ENCODE measurements around the gene GREB1. TPM values are rescaled to one million over a fixed set of nuclear protein-coding genes. Genes with fewer than 3 reads are reported as not detected.
"Not testable (repeated sequence)": the region's sequence is repeated elsewhere in the genome, so short reads cannot be mapped to it uniquely, and the experiment has no call there.

GREB1 gene
- total RNA-seq, 1 donor from 2014 or later = under 0.01 TPM

DNA sequence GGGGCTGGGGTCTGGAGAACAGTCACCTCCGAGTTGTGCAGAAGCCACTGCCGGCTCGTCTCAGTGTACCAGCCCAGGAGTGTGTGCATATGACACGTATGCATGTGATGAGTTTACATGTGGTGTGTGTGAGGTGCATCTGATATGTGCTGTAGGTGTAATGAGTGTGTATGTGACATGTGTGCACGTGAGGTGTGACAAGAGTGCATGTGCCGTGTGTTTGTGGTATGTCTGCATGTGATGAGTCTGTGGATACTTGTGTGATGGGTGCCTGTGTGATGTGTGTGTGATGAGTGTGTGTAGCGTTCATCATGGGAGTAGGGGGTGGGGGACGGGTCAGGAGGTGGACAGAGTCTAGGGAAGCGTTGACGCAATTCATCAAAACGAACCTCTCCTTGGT lies 123.3 kb downstream of the GREB1 start:
- H3K27me3 ChIP-seq (ENCODE audit: control insufficient read depth, insufficient read depth, low read length) = peaks cover 12% of the 10 kb centered on the region
- FAIRE-seq (peak; percentile 70), DNase-seq (ENCODE audit: low read depth) (no peak)

GRCh38 chr2:11657646-11658045 lies 123.8 kb downstream of the GREB1 start:
- DNase-seq (ENCODE audit: low read depth) (no peak), FAIRE-seq (no peak)
- H3K36me3 ChIP-seq (ENCODE audit: control insufficient read depth, insufficient read depth, low read length) = no peaks in the 10 kb centered on the region
- H3K4me3 ChIP-seq (ENCODE audit: low read depth, low read length) = no peak overlapping the region
- H3K27me3 ChIP-seq (ENCODE audit: control insufficient read depth, insufficient read depth, low read length) = peaks cover 10% of the 10 kb centered on the region
- TF ChIP-seq, protein P1, sequence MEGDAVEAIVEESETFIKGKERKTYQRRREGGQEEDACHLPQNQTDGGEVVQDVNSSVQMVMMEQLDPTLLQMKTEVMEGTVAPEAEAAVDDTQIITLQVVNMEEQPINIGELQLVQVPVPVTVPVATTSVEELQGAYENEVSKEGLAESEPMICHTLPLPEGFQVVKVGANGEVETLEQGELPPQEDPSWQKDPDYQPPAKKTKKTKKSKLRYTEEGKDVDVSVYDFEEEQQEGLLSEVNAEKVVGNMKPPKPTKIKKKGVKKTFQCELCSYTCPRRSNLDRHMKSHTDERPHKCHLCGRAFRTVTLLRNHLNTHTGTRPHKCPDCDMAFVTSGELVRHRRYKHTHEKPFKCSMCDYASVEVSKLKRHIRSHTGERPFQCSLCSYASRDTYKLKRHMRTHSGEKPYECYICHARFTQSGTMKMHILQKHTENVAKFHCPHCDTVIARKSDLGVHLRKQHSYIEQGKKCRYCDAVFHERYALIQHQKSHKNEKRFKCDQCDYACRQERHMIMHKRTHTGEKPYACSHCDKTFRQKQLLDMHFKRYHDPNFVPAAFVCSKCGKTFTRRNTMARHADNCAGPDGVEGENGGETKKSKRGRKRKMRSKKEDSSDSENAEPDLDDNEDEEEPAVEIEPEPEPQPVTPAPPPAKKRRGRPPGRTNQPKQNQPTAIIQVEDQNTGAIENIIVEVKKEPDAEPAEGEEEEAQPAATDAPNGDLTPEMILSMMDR (IDR thresholded peaks at IDR 0.05; ENCODE audit: insufficient read depth, low read length, severe bottlenecking) = no peak

More for the DNA sequence above, 123.3 kb downstream of the GREB1 start:
- TF ChIP-seq, protein P1 (IDR thresholded peaks at IDR 0.05; ENCODE audit: insufficient read depth, low read length, severe bottlenecking) = no peak
- H3K36me3 ChIP-seq (ENCODE audit: control insufficient read depth, insufficient read depth, low read length) = no peaks in the 10 kb centered on the region
- no peak overlapping the region for H3K4me3 ChIP-seq (ENCODE audit: low read depth, low read length)

GRCh38 chr2:11658208-11659114 lies 124.6 kb downstream of the GREB1 start:
- DNase-seq (ENCODE audit: low read depth) (peak; percentile 90), FAIRE-seq (no peak)
- TF ChIP-seq, protein P1 (IDR thresholded peaks at IDR 0.05; ENCODE audit: insufficient read depth, low read length, severe bottlenecking) = no peak
- H3K4me3 ChIP-seq (ENCODE audit: low read depth, low read length) = no peak overlapping the region
- H3K27me3 ChIP-seq (ENCODE audit: control insufficient read depth, insufficient read depth, low read length) = peaks cover 10% of the 10 kb centered on the region
- H3K36me3 ChIP-seq (ENCODE audit: control insufficient read depth, insufficient read depth, low read length) = no peaks in the 10 kb centered on the region

- Histone ChIP-seq H3K36me3 (ENCODE audit: control insufficient read depth, insufficient read depth, low read length) (no peaks in the 10 kb centered on the region), H3K27me3 (ENCODE audit: control insufficient read depth, insufficient read depth, low read length) (peaks cover 10% of the 10 kb centered on the region), H3K4me3 (ENCODE audit: low read depth, low read length) (no peak overlapping the region)
- FAIRE-seq (no peak), DNase-seq (ENCODE audit: low read depth) (no peak)
- TF ChIP-seq, protein P1 (IDR thresholded peaks at IDR 0.05; ENCODE audit: insufficient read depth, low read length, severe bottlenecking) = no peak
Observed at GRCh38 chr2:11659115-11659475, 125.2 kb downstream of the GREB1 start.

DNA sequence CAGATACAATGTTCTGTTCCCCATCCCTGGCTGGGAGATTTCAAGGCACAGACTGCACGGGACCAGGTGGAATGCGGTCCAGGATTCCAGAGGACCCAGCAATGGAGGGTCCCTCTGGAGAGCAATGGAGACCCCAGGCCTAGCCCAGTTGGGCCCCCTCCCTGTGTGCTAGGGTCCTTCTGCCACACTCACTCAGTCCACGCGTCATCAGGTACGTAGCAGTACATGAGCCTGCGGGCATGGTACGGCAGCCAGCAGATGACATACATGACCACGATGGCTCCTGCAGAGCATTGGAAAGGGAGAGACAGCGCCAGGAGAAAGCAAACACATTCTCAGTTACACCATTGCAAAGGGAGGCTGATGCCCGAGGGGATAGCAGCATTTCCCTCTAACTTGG lies 126.0 kb downstream of the GREB1 start:
- Histone ChIP-seq H3K4me3 (ENCODE audit: low read depth, low read length) (no peak overlapping the region), H3K27me3 (ENCODE audit: control insufficient read depth, insufficient read depth, low read length) (peaks cover 10% of the 10 kb centered on the region), H3K36me3 (ENCODE audit: control insufficient read depth, insufficient read depth, low read length) (no peaks in the 10 kb centered on the region)
- TF ChIP-seq, protein P1 (IDR thresholded peaks at IDR 0.05; ENCODE audit: insufficient read depth, low read length, severe bottlenecking) = no peak
- FAIRE-seq (no peak), DNase-seq (ENCODE audit: low read depth) (no peak)

- FAIRE-seq; H3K36me3 ChIP-seq (ENCODE audit: control insufficient read depth, insufficient read depth, low read length); H3K4me3 ChIP-seq (ENCODE audit: low read depth, low read length); DNase-seq (ENCODE audit: low read depth): not testable (repeated sequence)
- peaks cover 13% of the 10 kb centered on the region for H3K27me3 ChIP-seq (ENCODE audit: control insufficient read depth, insufficient read depth, low read length)
Observed at GRCh38 chr2:11660396-11660795, 126.6 kb downstream of the GREB1 start.

Measured in bronchial epithelial cell (primary cell).